GM19467 (cell line): ENCODE results near the gene BEX1.
"Not testable (repeated sequence)": the region's sequence is repeated elsewhere in the genome, so short reads cannot be mapped to it uniquely, and the experiment has no call there.

Experiments used
- ATAC-seq: cut with Tn5 transposase; IDR thresholded peaks from one replicate; pipeline ENCODE4 v1.9.1; 2021; ENCODE audit warnings: mild to moderate bottlenecking, moderate library complexity; ENCODE audit not compliant: unreplicated experiment

BEX1 gene

DNA sequence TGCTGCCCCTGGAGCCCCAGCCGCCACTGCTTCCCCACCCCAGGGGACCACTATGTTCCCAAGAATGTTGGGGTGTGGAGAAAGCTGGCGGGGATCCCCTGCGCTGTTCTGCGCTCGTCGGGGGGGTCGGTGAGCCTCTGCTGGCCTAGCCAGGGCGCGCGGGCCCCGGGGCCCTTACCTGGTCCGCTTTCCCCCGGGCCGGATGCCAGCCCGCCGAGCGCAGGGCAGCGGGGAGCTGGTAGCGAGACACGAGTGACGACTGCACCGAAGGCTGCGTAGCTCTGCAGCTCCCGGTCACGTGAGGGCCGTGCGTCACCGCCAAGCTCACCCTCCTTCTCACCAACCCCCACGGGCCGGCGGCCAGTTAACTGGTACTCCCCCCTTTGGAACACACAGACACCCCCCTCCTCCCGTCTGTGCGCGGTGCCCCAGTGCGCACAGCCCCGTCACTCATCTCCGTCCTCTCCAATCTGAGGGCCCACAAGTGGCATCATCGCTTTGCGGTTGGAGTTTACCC lies at the start of gene BEX1:
BEX1 (minus strand) TSS at position 254 of the 517 bp plus-strand sequence. CDS start 897 bp downstream, outside the sequence.
- ATAC-seq: no peak

DNA sequence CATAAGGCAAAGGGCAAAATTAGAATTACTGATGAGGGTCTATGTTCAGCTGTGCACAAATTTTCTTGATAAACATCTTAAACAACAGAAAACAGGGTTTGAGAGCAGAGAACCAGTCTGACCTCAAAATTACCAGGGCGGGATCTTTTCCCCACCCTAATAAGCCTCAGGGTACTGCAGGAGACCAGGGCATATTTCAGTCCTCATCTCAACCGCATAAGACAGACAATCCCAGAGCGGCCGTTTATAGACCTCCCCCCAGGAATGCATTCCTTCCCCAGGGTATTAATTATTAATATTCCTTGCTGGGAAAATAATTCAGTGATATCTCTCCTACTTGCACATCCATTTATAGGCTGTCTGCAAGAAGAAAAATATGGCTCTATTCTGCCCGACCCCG lies 45.5 kb upstream of the BEX1 start:
- not testable (repeated sequence) for ATAC-seq

DNA sequence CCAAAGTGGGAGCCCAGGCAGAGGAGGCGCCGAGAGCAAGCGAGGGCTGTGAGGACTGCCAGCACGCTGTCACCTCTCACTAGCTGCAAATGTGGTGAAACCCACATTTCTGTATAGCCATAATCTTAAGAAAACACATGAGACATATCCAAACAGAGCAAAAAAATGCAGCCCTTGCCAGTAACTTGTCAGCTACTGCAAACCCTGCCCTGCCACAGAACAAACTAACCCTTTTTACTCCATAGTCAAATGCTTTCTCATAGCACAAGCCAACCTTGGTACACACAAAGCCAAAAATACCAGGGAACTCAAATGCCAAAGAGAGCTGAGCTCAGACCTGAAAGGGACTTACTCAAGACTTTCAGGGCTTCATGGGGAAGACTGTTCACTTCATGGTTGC lies 43.9 kb upstream of the BEX1 start:
- no peak for ATAC-seq

DNA sequence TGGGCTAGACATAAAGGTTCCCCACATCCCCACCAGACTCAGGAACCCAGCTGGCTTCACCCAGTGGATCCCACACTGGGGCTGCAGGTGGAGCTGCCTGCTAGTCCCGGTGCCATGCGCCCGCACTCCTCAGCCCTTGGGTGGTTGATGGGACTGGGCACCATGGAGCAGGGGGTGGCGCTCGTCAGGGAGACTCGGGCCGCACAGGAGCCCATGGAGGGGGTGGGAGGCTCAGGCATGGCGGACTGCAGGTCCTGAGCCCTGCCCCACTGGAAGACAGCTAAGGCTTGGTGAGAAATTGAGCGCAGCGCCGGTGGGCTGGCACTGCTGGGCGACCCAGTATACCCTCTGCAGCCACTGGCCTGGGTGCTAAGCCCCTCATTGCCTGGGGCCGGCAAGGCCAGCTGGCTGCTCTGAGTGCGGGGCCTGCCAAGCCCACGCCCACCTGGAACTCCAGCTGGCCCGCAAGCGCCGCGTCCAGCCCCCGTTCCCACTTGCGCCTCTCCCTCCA lies 43.3 kb upstream of the BEX1 start:
- not testable (repeated sequence) for ATAC-seq

DNA sequence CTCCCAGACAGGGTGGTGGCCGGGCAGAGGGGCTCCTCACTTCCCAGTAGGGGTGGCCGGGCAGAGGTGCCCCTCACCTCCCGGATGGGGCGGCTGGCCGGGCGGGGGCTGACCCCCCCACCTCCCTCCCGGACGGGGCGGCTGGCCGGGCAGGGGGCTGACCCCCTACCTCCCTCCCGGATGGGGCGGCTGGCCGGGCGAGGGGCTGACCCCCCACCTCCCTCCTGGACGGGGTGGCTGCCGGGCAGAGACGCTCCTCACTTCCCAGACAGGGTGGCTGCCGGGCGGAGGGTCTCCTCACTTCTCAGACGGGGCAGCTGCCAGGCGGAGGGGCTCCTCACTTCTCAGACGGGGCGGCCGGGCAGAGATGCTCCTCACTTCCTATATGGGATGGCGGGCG lies 40.4 kb upstream of the BEX1 start:
- not testable (repeated sequence) for ATAC-seq

DNA sequence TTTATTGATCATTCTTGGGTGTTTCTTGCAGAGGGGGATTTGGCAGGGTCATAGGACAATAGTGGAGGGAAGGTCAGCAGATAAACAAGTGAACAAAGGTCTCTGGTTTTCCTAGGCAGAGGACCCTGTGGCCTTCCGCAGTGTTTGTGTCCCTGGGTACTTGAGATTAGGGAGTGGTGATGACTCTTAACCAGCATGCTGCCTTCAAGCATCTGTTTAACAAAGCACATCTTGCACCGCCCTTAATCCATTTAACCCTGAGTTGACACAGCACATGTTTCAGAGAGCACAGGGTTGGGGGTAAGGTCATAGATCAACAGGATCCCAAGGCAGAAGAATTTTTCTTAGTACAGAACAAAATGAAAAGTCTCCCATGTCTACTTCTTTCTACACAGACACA lies 39.9 kb upstream of the BEX1 start:
- not testable (repeated sequence) for ATAC-seq

DNA sequence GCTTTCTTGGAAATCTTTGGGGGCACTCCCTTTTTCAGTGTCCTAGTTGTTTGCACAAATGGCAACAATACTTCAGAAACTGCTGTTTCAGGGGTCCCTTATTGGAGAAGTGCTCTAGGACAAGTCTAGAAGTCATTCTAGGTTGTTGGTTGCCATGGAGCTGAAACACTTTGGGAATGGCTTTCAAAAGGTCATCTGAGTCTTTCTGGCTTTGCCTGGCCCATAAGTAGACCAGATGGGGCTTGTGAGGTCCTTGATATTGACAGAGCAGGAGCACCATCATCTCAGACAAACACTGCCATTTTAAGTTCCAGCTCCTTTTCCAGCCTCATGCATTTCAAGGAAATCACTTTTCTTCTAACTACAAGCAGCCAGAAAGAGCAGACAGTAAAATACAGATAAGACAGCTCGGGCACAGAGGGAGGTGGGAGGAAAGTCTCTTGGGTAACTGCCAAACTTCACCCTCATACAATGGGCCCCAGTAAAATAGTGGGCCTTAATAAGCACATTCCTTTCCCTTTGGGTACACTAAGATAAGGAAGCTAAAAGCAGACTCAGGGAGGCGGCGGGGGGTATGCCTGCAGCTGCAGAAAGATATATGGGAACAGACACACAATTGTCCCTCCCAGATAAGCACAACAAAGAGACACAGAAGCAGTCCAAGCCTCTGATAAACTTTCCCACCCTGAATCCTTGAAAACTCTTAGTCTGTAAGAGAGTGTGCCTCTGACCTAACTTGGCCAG lies 37.5 kb upstream of the BEX1 start:
- ATAC-seq: no peak

DNA sequence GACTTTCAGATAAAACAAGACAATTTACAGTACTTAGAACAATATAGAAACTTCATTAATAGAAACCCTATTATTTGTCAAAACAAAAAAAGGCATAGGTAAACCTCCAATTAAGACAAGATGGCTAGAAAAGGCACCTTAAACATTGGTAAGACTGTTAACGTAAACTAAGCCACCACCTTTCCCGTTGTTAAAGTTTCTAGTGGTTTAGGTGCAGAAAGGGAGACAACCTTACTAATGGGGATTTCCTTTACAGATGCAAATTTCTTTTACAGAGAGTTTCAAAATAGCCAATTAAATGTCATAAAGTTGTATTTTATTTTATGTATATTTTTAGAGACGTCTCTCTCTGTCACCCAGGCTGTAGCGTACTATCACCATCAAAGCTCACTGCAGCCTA lies 36.5 kb upstream of the BEX1 start:
- no peak for ATAC-seq

DNA sequence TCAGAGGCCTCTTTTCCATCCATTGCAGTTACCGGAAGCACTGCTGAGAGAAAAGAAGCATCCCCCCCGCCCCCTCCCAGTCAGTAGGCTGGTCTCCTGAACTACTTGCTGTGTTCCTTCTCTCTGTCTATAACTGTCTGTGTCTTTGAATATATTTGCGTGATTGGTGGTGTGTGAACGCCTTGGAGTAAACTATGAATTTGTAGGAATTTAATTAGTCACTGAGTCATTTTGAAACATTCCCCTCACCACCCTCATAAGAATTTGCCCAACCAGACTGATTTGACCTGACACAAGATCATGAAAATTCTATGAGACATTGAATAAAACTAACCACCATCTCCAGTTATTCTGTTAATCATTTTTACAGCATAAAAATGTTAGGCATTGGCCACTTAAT lies 35.7 kb upstream of the BEX1 start:
- ATAC-seq: no peak

DNA sequence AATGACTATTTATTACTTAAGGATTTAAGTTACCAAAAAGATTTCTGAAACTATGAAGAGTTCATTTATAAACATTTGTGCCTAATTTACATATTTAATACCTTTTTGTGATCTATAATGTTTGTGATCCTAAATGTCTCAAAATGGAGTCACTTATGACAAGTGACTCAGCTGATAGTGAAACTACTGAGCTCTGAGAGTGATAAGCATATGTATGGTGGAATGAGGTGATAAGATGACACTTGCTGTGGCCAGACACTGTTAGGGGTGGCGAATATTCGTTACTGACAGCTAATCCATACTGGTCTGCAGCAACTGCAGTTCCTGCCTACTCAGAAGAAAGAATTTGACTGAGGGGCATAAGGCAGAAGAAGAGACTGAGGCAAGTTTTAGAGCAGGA lies 34.5 kb upstream of the BEX1 start:
- ATAC-seq: no peak

DNA sequence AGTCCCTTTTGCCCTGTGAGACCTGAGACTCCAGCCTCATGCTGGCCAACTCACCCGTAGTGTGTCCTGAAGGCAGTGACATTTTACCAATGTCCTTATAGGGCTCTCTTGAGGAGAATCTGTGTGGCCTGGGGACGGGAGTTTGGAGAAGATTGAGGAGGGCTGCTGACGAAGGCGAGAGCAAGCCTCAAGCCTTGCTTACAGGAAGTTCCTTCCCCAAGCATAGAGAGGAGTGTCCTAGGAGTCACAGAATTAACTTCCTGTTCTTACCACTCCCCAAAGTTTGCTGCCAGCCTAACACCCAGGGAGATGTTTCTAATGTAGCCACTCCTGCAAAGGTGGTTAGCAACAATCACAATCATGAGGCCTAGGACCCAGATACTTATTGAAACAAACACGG lies 29.0 kb upstream of the BEX1 start, which contains the start of gene NXF3:
NXF3 (minus strand) TSS at position 202 of the 400 bp plus-strand sequence; CDS start at position 82, 120 bp downstream.
- ATAC-seq: no peak

DNA sequence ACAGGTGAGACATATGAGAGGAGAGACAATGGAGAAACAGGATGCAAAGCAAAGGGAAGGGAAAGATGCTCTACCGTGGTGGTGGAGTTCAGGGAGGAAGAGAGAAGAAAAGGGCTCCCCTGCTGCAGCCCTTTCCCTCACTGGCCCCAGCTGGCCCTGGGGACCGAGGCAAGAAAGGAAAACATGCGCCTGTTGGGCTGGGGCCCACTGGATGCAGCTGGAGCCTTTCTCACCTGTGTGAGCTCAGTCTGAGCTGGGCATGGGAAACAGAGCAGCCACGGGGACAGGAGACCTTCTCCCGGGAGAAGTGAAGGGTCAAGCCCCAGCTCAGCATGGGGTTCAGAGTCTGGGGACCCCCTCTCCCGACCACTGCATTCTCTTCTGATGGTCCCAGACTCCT lies 17.1 kb upstream of the BEX1 start:
- no peak for ATAC-seq

DNA sequence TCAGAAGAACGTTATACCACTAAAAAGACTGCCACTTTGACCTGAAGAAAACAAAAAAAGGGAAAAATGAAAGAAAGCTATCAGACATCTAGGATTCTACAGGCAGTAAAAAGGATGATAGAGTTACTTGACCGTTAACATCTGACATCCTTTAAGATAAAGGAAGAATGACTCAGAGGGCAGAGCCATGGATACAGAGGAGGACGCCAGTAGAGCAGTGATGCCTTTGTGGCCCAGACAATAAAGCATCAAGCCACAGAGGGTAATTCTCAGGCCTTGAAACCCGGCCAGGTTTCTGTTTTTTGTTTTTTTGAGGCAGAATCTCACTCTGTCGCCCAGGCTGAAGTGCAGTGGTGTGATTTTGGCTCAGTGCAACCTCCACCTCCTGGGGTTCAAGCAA lies 9.5 kb upstream of the BEX1 start:
- ATAC-seq: no peak

DNA sequence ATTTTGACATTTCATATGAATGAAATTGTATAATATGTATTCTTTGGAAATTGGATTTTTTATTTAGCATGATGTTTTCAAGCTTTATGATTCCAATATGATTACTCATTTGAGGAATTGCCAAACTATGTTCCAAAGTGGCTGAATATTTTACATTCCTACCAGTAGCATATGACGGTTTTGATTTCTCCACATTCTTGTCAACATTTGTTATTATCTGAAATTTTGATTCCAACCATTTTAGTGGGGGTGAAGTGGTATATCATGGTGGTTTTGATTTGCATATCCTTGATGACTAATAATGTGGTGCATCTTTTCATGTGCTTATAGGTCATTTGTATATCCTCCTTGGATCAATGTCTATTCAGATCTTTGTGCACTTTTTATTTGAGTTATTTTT lies 2.6 kb upstream of the BEX1 start:
- no peak for ATAC-seq

DNA sequence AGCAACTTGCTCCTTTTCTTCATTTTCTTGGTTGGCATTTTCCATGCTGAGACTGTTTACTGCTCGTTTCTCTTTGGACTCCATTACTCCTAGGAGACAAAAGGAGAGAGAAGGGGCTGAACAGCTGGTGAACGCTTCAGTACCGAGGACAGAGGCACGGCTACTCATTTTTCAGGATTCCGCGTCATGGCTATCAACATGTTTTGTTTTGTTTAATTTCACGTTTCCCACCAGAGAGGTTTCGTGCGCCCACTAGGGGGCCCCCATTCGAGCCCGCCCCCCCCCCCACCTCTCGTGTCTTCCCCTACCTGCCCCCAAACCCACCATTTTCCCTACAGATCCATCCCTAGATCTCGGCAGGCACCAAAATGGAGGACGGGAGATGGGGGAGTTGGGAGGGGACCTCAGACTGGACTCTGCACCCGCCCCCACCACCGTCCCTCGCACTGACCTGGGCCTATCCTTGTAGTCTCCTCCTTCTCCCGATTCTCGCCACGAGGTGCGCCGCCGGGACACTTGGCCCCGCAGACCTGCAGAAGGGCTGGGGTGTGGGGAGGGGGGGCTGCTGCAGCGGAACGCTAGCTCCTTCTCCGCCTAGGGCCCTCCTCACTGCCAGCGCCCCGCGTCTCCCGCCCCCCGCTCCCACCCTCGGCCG lies 653 bp downstream of the BEX1 start:
- no peak for ATAC-seq

DNA sequence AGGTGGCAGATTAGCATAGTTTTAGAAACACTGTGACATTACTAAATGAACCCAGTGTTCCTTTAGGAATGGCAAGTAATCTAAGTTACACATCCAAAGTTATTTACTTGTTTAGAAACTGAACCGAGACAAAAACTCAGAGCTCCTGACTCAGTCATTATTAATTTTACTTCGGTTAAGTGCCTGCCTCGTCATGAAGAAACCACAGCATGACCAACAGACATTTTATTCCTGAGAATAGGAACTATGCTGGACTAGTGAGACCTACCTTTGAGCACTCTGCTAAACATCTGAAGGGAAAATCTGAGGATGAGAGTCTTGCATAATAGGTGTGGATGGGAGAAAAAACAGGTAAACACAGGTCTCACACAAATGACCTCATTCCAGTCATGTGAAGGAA lies 2.5 kb downstream of the BEX1 start:
- ATAC-seq: no peak

DNA sequence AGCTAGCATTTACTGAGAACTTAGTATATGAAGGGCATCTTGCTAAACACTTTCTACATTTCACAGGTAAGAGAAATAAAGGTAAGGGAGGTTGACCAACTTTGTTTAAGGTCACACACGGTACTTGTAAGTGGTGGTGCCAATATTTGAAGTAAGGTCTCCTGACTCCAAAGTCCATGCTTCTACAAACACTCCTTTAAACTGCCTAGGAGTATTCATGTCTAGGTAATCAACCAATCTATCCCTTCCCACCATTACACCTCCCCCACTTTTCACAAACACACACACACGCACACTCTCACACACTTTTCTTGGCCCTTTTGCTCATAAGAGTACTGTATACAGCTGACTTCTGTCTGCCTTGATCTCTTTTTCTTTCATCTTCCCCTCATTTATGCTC lies 7.1 kb downstream of the BEX1 start:
- no peak for ATAC-seq

DNA sequence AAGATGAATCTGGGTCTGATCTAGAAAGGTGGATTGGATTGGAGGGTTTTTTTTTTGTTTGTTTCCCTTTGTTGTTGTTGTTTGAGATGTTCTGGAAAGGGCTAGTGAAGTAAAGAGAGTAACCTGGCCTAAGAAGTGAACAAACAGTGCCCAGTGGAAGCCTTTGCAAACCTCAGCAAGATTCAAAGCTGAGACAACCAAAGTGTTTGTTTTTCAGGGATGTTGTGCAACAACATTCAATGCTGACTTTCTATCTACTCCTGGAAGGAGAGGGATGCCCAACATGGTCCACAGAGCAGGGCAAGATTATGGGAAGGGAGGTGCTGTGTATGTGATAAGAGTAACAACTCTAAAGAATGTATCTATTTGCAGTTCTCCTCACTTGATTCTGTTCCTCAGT lies 11.3 kb downstream of the BEX1 start:
- no peak for ATAC-seq

DNA sequence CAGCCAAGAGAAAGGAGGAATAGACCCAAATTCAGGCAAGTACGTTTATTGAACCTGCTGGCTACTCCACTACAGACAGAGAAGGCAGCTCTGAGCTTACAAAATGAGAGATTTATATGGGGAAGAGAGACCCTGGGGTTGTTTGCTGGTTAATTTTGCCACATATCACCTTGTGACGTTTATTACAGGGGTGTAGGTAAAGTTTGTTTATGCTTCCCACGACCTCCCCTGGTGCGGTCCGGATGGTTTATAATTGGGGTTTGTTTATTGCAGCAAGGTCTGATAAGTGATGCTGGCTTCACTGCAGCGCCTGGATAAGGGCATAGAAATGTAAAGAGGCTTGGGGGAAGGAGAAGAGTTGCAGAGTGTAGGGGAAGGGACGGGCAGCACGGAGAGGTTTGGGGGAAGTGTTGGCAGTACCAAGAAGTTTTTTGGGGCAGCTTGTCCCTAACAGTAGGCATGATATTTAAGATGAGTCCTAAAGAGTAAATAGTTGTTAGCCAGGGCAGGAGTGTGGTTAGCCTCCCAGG lies 12.6 kb downstream of the BEX1 start:
- no peak for ATAC-seq

DNA sequence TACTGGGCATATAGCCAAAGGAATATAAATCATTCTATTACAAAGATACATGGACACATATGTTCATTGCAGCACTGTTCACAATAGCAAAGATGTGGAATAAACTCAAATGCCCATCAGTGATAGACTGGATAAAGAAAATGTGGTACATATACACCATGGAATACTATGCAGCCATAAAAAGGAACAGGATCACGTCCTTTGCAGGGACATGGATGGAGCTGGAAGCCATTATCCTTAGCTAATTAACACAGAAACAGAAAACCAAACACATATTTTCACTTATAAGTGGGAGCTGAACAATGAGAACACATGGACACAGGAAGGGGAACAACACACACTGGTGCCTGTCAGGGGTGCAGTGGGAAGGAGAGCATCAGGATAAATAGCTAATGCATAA lies 30.6 kb downstream of the BEX1 start:
- ATAC-seq: not testable (repeated sequence)

DNA sequence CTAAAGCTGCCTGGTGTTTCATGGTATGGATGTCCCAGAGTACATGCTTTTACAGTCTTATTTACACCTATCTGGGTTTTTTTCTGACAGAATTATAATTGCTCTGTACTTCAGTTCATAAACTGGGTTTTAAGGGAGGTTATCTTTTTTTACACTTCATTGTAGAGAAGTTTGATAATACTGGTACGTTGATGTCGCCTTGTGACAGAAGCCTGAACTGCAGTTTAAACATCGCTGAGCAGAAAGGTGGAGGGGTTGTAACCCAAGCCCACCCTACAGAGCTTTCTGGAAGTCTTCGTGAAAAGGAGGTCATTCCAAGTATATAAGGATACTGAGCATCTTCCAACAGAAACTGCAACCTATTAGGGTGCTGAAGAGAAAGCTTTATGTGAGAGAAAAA lies 46.4 kb downstream of the BEX1 start:
- ATAC-seq: no peak

DNA sequence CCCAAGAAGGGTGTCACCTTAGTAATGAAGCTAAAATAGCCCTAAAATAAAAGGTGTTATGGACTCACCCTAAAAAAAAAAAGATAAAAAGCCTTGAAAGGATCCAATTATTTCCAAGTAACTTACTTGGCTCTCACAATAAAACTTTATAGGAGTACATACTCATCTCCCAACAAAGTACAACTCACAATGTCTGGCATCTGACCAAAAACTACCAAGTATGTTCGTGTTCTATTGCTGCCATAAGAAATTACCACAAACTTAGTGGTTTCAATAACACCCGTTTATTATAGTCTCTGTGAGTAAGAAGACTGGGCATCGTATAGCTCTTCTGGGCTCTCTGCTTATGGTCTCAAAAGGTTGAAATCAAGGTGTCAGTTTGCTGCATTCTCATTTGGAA lies 51.0 kb downstream of the BEX1 start:
- ATAC-seq: no peak
